Neural progenitor cell (in vitro differentiated cells): ENCODE data around the gene BOK. TPM values are rescaled to one million over a fixed set of nuclear protein-coding genes. Genes with fewer than 3 reads are reported as not detected.

Source experiments
- DNase-seq: peaks from one replicate; pipeline ENCODE4 v3.0.0-alpha.2; 2016; ENCODE audit warnings: low spot score
- H2AFZ ChIP-seq: fragments of 200-600 bp; sonication (generic); replicated peaks from 2 replicates; pipeline ENCODE4 v1.6.1; 2016; ENCODE audit warnings: antibody characterized with exemption
- H3F3A ChIP-seq: fragments of 200-600 bp; sonication (generic); 2 replicates; pipeline ENCODE4 v1.6.1; 2016; ENCODE audit warnings: antibody characterized with exemption, low read depth
- H3K27ac ChIP-seq: fragments of 200-600 bp; sonication (generic); 2 replicates; pipeline ENCODE4 v1.5.1; 2016; ENCODE audit warnings: mild to moderate bottlenecking
- H3K27me3 ChIP-seq: fragments of 200-600 bp; sonication (generic); 2 replicates; pipeline ENCODE4 v1.6.1; 2016; ENCODE audit warnings: mild to moderate bottlenecking, moderate library complexity
- H3K36me3 ChIP-seq: fragments of 200-600 bp; sonication (generic); 2 replicates; pipeline ENCODE4 v1.5.1; 2016
- H3K4me1 ChIP-seq: fragments of 200-600 bp; sonication (generic); 2 replicates; pipeline ENCODE4 v1.6.1; 2016; ENCODE audit warnings: mixed run types
- H3K4me2 ChIP-seq: fragments of 200-600 bp; sonication (generic); 2 replicates; pipeline ENCODE4 v1.6.1; 2016
- H3K4me3 ChIP-seq: fragments of 200-600 bp; sonication (generic); 2 replicates; pipeline ENCODE4 v1.5.1; 2016
- H3K79me2 ChIP-seq: fragments of 200-600 bp; sonication (generic); 2 replicates; pipeline ENCODE4 v1.6.1; 2016; ENCODE audit warnings: low read depth
- H3K9ac ChIP-seq: fragments of 200-600 bp; sonication (generic); 2 replicates; pipeline ENCODE4 v1.6.1; 2016
- H3K9me3 ChIP-seq: fragments of 200-600 bp; sonication (generic); 2 replicates; pipeline ENCODE4 v1.5.1; 2016; ENCODE audit warnings: low read depth
- H4K20me1 ChIP-seq: fragments of 200-600 bp; sonication (generic); 2 replicates; pipeline ENCODE4 v1.6.1; 2016; ENCODE audit warnings: low read depth
- H3K27ac Mint-ChIP-seq: 3 replicates; pipeline ENCODE4 v1.8.0; 2021; ENCODE audit warnings: mixed read lengths
- H3K27me3 Mint-ChIP-seq: 2 replicates; pipeline ENCODE4 v1.8.0; 2022; ENCODE audit warnings: low read depth, mild to moderate bottlenecking, inconsistent platforms, moderate library complexity, mixed read lengths; ENCODE audit not compliant: insufficient read depth
- H3K36me3 Mint-ChIP-seq: 3 replicates; pipeline ENCODE4 v1.8.0; 2021; ENCODE audit warnings: mixed read lengths
- H3K4me1 Mint-ChIP-seq: 3 replicates; pipeline ENCODE4 v1.8.0; 2021; ENCODE audit warnings: mixed read lengths
- H3K4me3 Mint-ChIP-seq: 3 replicates; pipeline ENCODE4 v1.8.0; 2021; ENCODE audit warnings: mild to moderate bottlenecking, moderate library complexity, mixed read lengths
- H3K9me3 Mint-ChIP-seq: 3 replicates; pipeline ENCODE4 v1.8.0; 2020; ENCODE audit warnings: mixed read lengths
- CTCF ChIP-seq: fragments of 200-600 bp; sonication (generic); IDR thresholded peaks from 2 replicates; pipeline ENCODE4 v1.5.1; 2017; ENCODE audit warnings: antibody characterized with exemption, mild to moderate bottlenecking
- EZH2 ChIP-seq: fragments of 200-600 bp; sonication (generic); IDR thresholded peaks from 2 replicates; pipeline ENCODE4 v1.6.1; 2017; ENCODE audit warnings: antibody characterized with exemption, mild to moderate bottlenecking, moderate library complexity
- EZH2phosphoT487 ChIP-seq: fragments of 200-600 bp; sonication (generic); IDR thresholded peaks from 2 replicates; pipeline ENCODE4 v1.6.1; 2017; ENCODE audit warnings: antibody characterized with exemption
- total RNA-seq: library from RNA; depleted of rRNA; stranded (reverse); fragments of >200 nt; gene quantifications from 2 replicates; pipeline ENCODE4 v1.2.3, GENCODE V29; 2015; ENCODE audit warnings: low replicate concordance

The BOK gene
- total RNA-seq, 1 donor from 2014 or later, result 2.0 TPM

GRCh38 chr2:241598061-241598460, 39.5 kb downstream of the BOK start:
- H3K27me3 Mint-ChIP-seq, result peaks cover 2% of the 10 kb centered on the region
- Histone ChIP-seq H3F3A (no peaks in the 10 kb centered on the region), H3K4me3 (no peak overlapping the region), H3K36me3 (no peaks in the 10 kb centered on the region), H3K9ac (no peak overlapping the region), H3K4me2 (no peak overlapping the region), H3K27me3 (no peaks in the 10 kb centered on the region), H3K27ac (no peak overlapping the region), H2AFZ (no peak overlapping the region), H3K4me1 (no peaks in the 10 kb centered on the region), H3K79me2 (no peaks in the 10 kb centered on the region), H3K9me3 (no peaks in the 10 kb centered on the region), H4K20me1 (peaks cover 4% of the 10 kb centered on the region)
- peaks cover 27% of the 10 kb centered on the region for H3K36me3 Mint-ChIP-seq
- no peak overlapping the region for H3K4me3 Mint-ChIP-seq
- no peak for DNase-seq
- no peaks in the 10 kb centered on the region for H3K4me1 Mint-ChIP-seq
- TF ChIP-seq EZH2phosphoT487, result no peak
- no peak for TF ChIP-seq CTCF
- TF ChIP-seq EZH2, result no peak
- no peak overlapping the region for H3K27ac Mint-ChIP-seq
- H3K9me3 Mint-ChIP-seq, result no peaks in the 10 kb centered on the region

- no peaks in the 10 kb centered on the region for H3K36me3 ChIP-seq
- no peaks in the 10 kb centered on the region for H3K27me3 ChIP-seq
- peaks cover 4% of the 10 kb centered on the region for H4K20me1 ChIP-seq
- Mint-ChIP-seq H3K27ac (no peak overlapping the region), H3K36me3 (peaks cover 28% of the 10 kb centered on the region), H3K4me3 (no peak overlapping the region), H3K4me1 (no peaks in the 10 kb centered on the region), H3K9me3 (no peaks in the 10 kb centered on the region), H3K27me3 (peaks cover 4% of the 10 kb centered on the region)
- no peak overlapping the region for H3K4me3 ChIP-seq
- no peak overlapping the region for H3K9ac ChIP-seq
- H3K4me2 ChIP-seq, result no peak overlapping the region
- no peak overlapping the region for H2AFZ ChIP-seq
- peak; percentile 24 for DNase-seq
- TF ChIP-seq EZH2phosphoT487 (no peak), EZH2 (no peak), CTCF (peak; percentile 36)
- H3K79me2 ChIP-seq, result no peaks in the 10 kb centered on the region
- no peaks in the 10 kb centered on the region for H3K9me3 ChIP-seq
- no peaks in the 10 kb centered on the region for H3F3A ChIP-seq
- H3K4me1 ChIP-seq, result no peaks in the 10 kb centered on the region
- H3K27ac ChIP-seq, result no peak overlapping the region
These were observed 39.9 kb downstream of the BOK start for GRCh38 chr2:241598487-241598886.

- no peak for DNase-seq
- no peaks in the 10 kb centered on the region for H3K36me3 ChIP-seq
- H3K36me3 Mint-ChIP-seq, result peaks cover 27% of the 10 kb centered on the region
- H3F3A ChIP-seq, result no peaks in the 10 kb centered on the region
- no peaks in the 10 kb centered on the region for H3K9me3 ChIP-seq
- TF ChIP-seq EZH2, result no peak
- no peak for TF ChIP-seq CTCF
- TF ChIP-seq EZH2phosphoT487, result no peak
- no peaks in the 10 kb centered on the region for H3K4me1 Mint-ChIP-seq
- no peak overlapping the region for H2AFZ ChIP-seq
- no peaks in the 10 kb centered on the region for H3K27me3 ChIP-seq
- H3K27me3 Mint-ChIP-seq, result peaks cover 5% of the 10 kb centered on the region
- no peak overlapping the region for H3K4me2 ChIP-seq
- no peaks in the 10 kb centered on the region for H3K4me1 ChIP-seq
- no peak overlapping the region for H3K27ac ChIP-seq
- no peaks in the 10 kb centered on the region for H3K9me3 Mint-ChIP-seq
- no peak overlapping the region for H3K27ac Mint-ChIP-seq
- no peak overlapping the region for H3K4me3 Mint-ChIP-seq
- H3K4me3 ChIP-seq, result no peak overlapping the region
- H3K79me2 ChIP-seq, result no peaks in the 10 kb centered on the region
- H3K9ac ChIP-seq, result no peak overlapping the region
- H4K20me1 ChIP-seq, result peaks cover 4% of the 10 kb centered on the region
These were observed 41.1 kb downstream of the BOK start for GRCh38 chr2:241599615-241600014.

- Histone ChIP-seq H3F3A (no peaks in the 10 kb centered on the region), H3K9me3 (no peaks in the 10 kb centered on the region), H3K27me3 (no peaks in the 10 kb centered on the region), H3K9ac (no peak overlapping the region), H3K36me3 (no peaks in the 10 kb centered on the region), H3K79me2 (no peaks in the 10 kb centered on the region), H3K4me2 (no peak overlapping the region), H2AFZ (no peak overlapping the region), H4K20me1 (no peaks in the 10 kb centered on the region), H3K27ac (no peak overlapping the region), H3K4me3 (no peak overlapping the region), H3K4me1 (no peaks in the 10 kb centered on the region)
- H3K27me3 Mint-ChIP-seq, result peaks cover 3% of the 10 kb centered on the region
- H3K36me3 Mint-ChIP-seq, result peaks cover 25% of the 10 kb centered on the region
- no peak overlapping the region for H3K4me3 Mint-ChIP-seq
- DNase-seq, result no peak
- TF ChIP-seq EZH2 (no peak), EZH2phosphoT487 (no peak), CTCF (no peak)
- no peaks in the 10 kb centered on the region for H3K4me1 Mint-ChIP-seq
- no peaks in the 10 kb centered on the region for H3K9me3 Mint-ChIP-seq
- H3K27ac Mint-ChIP-seq, result no peak overlapping the region
These were observed 43.3 kb downstream of the BOK start for GRCh38 chr2:241601841-241602240.
